Vagina (tissue), 2 donors: ENCODE data around the gene BAAT.

Source experiments
- POLR2A ChIP-seq, 2 donors: fragments of 450-650 bp; IDR thresholded peaks; one replicate each; pipeline ENCODE4 v1.6.1; 2017; ENCODE audit warnings: antibody characterized with exemption in 2 of 2, mild to moderate bottlenecking in 2 of 2, moderate library complexity in 2 of 2
- POLR2AphosphoS5 ChIP-seq, 2 donors: sonication (generic); formaldehyde crosslinking; IDR thresholded peaks; one replicate each; pipeline ENCODE4 v1.9.0; 2017; ENCODE audit warnings: antibody characterized with exemption in 2 of 2, mild to moderate bottlenecking in 2 of 2, low read depth in 1 of 2; ENCODE audit not compliant: insufficient read depth in 1 of 2
- TF ChIP-seq, protein P1 (sequence below), 3 experiments: fragments of 450-650 bp in 2 of 3; fragments of 200-600 bp in 1 of 3; sonication (generic) in 1 of 3; IDR thresholded peaks; one replicate each; pipeline ENCODE4 v1.5.1; 2017 to 2019; ENCODE audit warnings: antibody characterized with exemption in 3 of 3, mild to moderate bottlenecking in 2 of 3, moderate library complexity in 2 of 3

DNA sequence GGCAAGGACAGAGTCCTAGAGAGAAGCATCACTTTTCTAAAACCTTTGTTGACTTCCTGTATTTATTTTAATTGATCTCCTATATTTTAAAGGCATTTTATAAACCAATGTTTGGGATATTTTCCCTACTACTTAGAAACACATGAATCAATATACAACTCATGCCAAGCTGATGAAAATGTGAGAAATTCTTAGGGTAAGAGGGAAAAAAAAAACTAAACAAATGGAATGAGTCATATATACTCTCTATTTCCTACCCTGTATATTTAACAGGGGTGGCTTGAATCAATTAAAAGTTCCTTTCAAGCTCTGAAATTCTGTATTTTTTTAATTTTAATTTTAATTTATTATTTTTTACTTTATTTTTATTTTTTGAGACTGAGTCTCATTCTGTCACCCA is 19.6 kb downstream of the BAAT start:
- TF ChIP-seq, protein P1, sequence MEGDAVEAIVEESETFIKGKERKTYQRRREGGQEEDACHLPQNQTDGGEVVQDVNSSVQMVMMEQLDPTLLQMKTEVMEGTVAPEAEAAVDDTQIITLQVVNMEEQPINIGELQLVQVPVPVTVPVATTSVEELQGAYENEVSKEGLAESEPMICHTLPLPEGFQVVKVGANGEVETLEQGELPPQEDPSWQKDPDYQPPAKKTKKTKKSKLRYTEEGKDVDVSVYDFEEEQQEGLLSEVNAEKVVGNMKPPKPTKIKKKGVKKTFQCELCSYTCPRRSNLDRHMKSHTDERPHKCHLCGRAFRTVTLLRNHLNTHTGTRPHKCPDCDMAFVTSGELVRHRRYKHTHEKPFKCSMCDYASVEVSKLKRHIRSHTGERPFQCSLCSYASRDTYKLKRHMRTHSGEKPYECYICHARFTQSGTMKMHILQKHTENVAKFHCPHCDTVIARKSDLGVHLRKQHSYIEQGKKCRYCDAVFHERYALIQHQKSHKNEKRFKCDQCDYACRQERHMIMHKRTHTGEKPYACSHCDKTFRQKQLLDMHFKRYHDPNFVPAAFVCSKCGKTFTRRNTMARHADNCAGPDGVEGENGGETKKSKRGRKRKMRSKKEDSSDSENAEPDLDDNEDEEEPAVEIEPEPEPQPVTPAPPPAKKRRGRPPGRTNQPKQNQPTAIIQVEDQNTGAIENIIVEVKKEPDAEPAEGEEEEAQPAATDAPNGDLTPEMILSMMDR (IDR thresholded peaks at IDR 0.05) = no peak
- no peak for TF ChIP-seq POLR2A (IDR thresholded peaks at IDR 0.05)
- TF ChIP-seq POLR2AphosphoS5 (IDR thresholded peaks at IDR 0.05; ENCODE audit: insufficient read depth in 1 of 2, low read depth in 1 of 2) = no peak
